H4 (cell line): ENCODE data around the gene GALE. TPM values are rescaled to one million over a fixed set of nuclear protein-coding genes. Genes with fewer than 3 reads are reported as not detected.
"Not testable (repeated sequence)": the region's sequence is repeated elsewhere in the genome, so short reads cannot be mapped to it uniquely, and the experiment has no call there.

ENCODE experiments used
- DNase-seq: peaks from one replicate; pipeline ENCODE4 v3.0.0-alpha.2; 2015; ENCODE audit warnings: low spot score
- total RNA-seq: library from RNA; depleted of rRNA; stranded (reverse); fragments of >200 nt; shearing (Covaris generic); gene quantifications from 2 replicates; pipeline ENCODE4 v1.2.3, GENCODE V29; 2014; rRNA removed

Gene GALE
- 128 and 142 TPM in 2 replicates for total RNA-seq

DNA sequence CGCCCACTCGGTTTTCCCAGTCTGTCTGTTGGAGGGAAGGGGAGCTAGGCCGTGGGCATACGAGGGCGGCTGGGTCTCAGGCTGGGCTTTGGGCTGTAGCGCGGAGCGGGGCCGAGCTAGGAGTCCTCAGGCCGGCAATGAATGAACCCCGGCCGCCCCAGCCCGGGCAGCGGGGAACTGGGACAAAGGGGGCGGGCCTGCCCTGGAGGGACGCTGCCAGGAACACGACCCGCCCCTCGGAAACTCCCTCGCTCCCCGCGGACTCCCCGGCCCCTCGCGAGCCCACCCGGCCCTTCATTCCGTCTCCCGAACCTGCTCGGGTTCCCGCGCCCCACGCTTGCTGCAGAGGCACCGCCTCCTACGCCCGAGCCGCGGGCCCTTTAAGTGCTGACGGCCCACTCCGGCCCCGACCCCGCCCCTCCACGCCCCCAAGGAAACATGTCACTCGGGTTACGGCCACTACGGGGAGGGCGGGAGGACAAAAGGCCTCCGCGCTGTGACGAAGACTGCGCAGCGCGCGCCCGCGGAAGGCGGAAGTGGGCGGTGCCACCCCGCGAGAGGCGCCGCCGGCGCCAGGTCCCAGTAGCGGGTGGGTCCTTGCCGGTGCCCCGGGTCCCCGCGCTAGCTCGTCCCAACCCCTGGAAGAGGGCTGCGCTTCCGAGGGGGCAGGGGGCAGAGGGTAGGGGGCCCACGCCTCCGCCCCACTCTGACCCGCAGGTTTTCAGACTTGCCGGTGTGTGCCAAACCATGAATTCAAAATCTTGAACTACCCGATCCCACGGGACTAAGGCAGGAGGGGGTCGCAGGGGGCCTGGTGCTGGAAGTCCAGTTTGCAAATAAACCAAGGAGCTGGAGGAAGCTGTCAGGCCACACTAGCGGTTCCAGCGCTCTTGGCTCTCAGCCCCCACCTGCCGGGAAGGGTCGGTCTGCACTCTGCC is at the start of gene GALE:
Gene GALE (minus strand): TSS at position 355 of the 938 bp plus-strand sequence. CDS start 1,747 bp downstream, outside the sequence.
- DNase-seq: peak; percentile 91

DNA sequence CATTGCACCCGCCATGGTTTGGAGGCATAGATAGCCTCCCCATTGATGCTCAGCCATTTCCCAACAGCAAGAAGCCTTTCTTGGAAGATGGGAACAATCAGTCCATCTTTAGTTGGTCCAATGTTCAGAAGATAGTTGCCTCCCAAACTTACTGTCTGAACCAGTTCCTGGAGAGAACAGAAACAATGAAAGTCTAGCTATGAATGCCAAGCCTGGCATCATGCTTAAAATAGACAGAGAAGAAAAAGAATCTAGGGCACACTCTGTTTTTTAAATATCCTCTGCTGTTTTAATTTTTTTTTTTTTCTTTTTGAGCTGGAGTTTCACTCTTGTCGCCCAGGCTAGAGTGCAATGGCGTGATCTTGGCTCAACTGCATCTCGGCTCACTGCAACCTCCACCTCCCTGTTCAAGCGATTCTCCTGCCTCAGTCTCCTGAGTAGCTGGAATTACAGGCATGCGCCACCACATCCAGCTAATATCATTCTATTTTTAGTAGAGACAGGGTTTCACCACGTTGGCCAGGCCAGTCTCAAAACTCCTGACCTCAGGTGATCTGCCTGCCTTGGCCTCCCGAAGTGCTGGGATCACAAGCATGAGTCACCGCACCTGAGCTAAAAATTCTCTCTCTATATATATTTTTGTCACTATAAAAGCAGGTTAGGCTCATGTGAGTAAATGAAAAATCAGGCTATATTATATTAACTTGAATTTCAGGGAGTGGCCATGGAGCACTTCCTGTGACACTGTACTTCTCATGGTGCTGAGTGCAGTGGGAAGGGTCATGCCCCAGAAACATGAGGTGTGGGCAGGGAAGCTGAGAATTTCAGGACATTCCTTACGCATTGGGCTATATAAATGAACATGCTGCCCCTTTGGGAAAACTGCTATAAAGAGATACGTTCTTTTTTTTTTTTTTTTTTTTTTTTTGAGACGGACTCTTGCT is 48.4 kb upstream of the GALE start:
- DNase-seq: no peak

DNA sequence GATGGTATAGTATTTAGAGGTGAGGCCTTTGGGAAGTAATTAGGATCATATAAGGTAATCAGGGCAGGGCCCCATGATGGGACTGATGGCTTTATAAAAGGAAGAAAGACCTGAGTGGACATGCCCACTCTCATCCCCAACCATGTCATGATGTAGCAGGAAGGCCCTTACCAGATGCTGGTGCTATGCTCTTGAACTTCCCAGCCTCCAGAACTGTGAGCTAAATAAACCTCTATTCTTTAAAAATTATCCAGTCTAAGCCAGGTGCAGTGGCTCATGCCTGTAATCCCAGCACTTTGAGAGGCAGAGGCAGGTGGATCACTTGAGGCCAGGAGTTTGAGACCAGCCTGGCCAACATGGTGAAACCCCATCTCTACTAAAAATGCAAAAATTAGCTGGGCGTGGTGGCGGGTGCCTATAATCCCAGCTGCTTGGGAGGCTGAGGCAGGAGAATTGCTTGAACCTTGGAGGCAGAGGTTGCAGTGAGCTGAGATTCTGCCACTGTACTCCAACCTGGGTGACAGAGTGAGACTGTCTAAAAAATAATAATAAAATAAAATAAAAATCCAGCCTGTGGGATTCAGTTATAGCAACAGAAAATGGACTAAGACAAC is 47.0 kb upstream of the GALE start:
- not testable (repeated sequence) for DNase-seq

DNA sequence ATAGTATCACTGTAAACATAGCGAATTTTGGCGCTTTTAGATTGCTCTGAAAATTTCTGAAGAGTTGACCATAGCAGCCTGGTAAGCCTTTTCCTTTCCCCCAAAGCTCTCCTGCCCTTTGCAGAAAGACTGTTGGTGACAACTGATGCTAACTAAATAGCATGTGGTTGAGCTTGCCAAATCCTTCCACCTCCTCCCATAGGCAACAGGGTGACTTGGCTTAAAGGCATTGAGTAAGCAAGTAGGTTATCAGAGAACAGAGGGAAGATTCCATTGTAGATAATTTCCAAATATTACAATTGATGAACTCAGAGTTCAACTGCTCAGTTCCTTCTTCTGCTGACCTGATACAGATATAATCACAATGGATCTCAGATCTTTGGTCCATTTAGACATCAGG is 44.6 kb upstream of the GALE start:
- no peak for DNase-seq

DNA sequence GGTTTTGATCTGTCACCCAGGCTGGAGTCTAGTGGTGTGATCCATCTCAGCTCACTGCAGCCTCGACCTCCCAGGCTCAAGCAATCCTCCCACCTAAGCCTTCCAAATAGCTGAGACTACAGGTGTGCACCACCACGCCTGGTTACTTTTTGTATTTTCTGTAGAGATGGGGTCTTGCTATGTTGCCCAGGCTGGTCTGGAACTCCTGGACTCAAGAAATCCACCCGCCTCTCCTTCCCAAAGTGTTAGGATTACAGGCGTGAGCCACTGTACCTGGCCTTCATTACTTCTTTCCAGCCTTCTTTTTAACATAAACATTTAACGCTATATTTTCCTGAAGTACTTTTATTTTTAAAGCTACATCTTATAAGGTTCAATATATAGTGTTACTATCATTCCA is 43.1 kb upstream of the GALE start:
- no peak for DNase-seq

DNA sequence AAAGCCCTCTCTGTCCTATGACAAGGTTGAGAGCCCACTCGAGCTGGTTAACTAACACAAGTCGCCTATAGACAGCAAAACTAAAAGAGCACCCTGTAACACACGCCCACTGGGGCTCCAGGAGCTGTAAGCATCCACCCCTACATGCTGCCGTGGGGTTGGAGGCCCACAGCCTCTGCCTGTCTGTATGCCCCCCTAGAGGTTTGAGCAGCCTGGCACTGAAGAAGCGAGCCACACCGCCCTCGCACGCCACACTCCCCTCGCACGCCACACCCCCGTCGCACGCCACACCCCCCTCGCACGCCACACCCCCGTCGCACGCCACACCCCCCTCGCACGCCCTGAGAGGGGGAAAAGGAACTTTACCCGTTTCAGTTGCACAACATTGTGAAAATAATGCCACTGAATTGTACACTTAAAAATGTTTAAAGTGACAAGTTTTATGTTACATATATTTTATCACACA is 37.9 kb upstream of the GALE start:
- peak; percentile 50 for DNase-seq

DNA sequence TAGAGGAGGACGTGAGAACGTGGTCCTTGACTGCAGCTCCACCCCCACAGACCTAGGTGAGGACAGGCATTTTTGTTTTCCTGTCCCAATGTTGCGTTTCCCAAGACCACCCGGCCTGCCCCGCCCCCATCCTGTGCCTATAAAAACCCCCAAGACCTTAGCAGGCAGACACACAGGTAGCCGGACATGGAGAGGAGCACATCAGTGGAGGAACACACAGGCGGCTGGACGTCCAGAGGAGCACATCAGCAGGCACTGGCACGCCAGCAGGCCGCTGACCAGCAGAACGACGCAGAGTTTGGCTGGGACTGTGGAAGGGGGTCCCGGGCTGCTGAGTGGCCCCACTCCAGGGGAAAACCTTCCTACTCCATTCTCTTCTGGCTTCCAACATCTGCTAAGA is 37.4 kb upstream of the GALE start:
- no peak for DNase-seq

DNA sequence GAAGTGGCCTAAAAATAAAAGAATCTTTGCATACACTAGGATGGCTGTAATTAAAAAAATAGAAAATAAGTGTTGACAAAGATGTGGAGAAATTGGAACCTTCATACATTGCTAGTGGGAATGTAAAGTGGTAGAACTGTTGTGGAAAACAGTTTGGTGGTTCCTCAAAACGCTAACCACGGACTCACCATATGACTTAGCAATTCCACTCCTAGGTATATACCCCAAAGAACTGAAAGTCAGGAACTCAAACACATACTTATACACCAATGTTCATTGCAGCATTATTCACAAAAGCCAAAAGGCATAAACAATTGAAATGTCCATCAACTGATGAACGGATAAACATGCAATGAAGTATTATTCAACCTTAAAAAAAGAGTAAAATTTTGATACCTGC is 35.5 kb upstream of the GALE start:
- no peak for DNase-seq

DNA sequence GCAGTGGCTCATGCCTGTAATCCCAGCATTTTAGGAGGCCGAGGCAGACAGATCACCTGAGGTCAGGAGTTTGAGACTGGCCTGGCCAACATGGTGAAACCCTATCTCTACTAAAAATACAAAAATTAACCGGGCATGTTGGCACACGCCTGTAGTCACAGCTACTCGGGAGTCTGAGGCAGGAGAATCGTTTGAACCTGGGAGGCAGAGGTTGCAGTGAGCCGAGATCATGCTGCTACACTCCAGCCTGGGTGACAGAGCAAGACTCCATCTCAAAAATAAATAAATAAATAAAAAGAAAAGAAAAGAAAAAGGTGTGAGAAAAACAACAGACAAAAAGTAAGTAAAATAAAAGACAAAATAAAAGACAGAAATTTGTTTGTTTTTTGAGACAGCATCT is 33.6 kb upstream of the GALE start:
- not testable (repeated sequence) for DNase-seq

DNA sequence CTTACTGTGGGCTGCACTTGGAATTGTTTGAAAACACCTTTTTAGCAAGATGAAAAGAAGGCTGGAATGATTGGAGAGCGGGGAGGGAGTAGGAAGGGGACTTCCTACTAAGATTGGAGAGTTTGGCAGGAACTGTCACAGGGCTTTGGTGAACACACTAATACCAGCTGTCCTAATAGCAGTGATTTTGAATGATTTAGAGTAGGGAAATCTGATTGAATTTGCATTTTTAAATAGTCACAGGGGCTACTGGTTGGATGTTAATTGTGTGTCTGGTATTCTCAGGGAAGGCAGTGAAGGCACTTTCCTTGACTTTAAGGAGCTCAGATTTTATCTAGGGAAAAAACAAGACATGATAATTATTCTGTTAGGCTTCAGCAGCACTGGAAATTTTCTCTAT is 27.2 kb upstream of the GALE start:
- no peak for DNase-seq

DNA sequence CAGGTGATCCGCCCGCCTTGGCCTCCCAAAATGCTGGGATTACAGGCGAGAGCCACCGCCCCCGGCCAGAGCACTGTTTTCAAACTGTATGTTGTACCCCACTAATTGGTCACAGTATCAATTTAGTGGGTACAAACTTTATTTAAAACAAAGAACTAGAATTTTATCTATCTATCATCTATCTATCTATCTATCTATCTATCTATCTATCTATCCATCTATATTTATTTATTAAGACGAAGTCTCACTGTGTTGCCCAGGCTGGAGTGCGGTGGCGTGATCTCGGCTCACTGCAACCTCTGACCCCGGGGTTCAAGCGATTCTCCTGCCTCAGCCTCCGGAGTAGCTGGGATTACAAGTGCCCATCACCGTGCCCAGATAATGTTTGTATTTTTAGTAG is 26.0 kb upstream of the GALE start:
- DNase-seq: not testable (repeated sequence)

DNA sequence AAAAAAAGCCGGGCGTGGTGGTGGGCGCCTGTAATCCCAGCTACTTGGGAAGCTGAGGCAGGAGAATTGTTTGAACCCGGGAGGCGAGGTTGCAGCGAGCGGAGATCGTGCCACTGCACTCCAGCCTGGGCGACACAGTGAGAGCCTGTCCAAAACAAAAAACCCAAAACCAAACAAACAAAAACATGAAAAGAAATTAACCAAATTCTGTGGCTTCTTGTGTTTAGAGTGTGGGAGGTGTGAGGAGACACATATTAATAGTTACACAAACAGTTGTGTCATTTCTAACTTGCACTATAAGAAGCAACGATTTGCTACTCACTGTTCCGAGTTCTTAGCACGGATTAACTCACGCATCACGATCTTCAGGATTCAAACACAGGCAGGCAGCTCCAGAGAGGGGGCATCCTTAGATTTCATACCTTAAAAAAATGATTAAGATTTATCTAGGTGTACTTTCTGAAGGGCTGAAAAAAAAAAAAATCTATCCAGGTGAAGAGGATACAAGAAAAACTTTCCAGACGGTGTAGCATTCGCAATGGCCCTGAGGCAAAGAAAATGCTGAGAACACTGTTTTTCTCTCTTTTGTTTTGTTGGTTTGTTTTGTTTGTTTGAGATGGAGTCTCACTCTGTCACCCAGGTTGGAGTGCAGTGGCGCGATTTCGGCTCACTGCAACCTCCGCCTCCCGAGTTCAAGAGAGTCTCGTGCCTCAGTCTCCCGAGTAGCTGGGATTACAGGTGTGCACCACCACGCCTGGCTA is 25.4 kb upstream of the GALE start:
- DNase-seq: no peak

DNA sequence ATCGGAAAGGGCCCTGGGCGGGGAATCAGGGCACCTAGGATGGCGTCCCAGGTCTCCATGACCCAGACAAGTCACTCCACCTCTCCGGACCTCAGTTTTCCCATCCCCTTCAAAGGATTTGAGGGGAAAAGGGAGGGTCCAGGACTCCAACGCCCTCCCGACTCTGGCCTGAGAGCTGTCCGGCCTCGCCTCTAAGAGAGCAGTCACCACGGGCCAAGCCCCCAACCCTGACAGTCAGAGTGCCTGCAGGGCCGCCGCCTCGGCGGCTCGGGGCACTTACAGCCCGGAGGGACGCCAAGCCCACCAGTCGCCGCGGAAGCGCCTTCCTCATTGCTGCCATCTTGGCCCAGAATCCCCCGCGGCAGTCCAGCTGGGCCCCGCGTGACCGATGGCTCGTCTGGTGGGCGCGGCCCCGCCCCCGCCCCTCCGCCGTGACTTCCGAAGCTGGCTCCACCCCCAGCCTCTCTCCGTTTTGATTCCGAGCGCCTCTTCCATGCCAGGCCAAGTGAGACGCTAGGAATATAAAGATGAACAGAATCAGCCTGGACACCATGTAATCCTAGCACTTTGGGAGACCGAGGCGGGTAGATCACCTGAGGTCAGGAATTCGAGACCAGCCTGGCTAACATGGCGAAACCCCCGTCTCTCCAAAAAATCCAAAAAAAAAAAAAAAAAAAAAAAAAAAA is 24.7 kb upstream of the GALE start, which contains the start of gene HMGCL:
Gene HMGCL (minus strand): TSS at position 354 of the 686 bp plus-strand sequence. CDS start 14 bp downstream, at position 340.
- DNase-seq: peak; percentile 84

DNA sequence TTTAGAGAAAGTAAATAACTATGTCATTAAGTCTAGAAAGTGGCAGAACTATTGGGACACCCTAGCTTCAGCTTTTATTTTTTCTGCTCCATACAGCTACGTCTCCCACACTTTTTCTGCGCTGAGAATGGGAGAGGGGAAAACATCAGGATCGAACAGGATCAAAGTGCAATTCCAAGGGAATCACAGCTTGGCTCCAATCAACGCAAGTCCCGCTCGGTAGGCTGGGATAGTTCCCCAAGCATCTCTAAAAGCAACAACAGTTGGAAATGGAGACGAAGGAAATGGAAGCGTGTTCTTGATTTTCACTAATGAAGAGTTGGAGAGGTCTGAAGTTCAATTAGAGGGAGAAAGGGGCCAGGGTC is 24.1 kb upstream of the GALE start:
- no peak for DNase-seq

DNA sequence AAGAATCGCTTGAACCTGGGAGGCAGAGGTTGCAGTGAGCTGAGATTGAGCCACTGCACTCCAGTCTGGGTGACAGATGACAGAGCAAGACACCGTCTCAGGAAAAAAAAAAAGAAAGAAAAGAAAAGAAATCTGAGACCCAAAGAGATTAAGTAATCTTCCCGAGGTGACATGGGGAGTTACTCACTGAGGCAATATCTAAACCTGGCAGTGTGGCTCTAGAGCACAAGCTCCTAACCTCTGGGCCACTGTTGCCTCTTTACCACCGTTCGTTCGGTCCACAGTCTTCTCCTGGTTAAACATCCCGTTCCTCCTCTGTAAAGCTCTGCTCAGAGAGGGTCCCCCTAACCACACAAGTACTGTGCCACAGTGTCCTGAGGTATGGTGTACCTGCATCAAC is 23.2 kb upstream of the GALE start:
- DNase-seq: no peak

DNA sequence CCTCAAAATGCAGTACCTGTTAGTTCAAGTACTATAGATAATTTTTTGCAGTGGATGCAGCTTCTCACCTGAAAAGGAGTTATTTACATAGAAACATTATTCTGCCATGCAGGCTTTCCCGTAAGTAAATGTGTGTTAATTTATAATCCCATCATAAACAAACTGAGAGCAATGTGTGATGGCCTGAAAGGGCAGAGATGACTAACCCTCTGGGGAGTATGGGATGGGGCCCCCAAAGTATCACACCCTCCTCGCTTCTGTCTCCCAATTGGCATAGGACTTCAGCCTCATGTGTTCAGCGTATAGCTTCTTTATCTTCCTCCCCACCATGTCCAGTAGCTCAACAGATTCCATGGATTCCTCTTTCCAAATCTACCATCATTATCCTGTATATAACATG is 17.1 kb upstream of the GALE start:
- no peak for DNase-seq

DNA sequence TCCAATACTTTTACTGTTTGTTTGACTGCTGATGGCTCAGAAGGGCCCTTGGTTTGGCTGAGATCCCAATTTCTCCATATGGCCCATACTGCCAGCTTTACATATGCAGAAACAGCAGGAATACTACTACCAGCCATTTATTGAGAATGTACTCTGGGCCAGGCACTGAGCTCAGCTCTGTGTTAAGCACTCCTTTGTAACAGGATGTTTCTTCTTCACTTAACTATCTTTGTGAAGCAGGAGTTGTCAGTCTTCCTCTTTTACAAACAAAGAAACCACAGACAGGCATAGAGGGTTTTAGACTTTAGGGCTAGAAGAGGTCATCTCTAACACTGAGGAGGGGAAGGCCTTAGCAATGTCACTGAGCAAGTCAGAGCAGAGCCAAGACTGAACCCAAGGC is 16.4 kb upstream of the GALE start:
- no peak for DNase-seq

DNA sequence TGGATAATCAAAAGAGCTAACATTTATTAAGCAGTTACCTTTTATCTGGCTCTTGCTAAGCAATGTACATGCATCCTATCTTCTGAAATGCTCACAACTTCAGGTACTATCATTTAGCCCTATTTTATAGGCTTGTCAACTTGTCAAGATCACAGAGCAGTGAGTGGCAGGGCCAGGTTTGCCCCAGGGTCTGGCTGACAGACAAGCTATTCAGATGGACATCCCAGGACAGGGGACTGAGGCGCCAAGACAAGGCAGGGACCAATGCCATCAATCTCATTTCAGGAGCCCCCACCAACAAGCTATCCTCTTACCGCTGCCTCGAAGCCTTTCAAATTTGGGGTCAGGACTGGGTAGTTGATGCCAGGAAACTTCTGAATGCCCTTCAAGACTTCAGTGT is 15.8 kb upstream of the GALE start:
- DNase-seq: no peak

DNA sequence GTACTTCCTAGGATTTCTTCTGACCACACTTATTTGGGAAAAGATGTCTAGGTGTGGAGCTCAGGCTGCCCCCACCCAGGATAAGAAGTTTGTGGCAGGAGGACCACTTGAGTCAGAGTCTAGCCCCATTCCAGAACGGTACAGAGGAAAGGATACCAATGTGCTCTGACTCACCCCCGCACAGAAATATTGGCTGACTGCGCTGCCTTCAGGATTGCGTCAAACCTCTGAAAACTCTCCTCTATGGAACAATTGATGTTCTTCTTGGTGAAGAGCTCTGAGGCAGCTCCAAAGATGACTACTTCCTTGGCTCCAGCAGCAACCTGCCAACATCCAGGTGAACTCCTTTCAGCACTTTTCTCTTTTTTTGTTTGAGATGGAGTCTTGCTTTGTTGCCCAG is 13.5 kb upstream of the GALE start:
- no peak for DNase-seq

DNA sequence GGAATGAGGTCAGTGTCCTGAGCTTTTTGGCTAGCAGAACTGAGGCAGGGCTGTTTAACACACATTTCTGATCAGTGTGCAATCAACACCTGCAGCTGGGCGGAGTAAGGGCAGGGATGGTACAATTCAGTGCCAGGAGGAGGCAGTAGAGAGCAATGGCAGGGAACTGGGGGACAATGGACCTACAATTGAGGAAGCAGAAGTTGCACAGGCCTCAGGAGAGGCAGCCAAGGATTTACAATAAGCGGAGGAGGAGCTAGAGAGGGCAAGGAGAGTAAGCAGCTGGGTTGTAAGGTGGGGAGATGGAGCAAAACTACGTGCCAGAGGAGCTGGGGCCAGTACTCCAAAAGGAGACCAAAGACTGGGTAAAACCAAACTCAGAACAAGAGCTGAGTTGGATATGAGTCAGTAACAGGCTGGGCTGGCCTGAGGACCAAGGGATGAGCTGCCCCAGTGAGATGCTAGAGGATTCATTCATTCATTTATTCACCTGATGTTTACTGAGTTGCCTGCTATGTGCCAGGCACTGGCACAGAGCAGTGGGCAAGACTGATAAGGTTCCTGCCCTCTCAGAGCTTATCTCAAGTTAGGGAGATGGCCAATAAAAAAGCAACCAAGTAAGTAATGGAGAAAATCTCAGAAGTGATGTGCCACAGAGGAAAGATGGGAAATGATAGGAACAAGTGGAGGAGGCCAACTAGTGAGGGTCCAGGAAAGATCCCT is 10.4 kb upstream of the GALE start:
- DNase-seq: peak; percentile 51
